Measurements from ENCODE around the gene SOWAHC. TPM values are rescaled to one million over a fixed set of nuclear protein-coding genes. Genes with fewer than 3 reads are reported as not detected.
"Not testable (repeated sequence)": the region's sequence is repeated elsewhere in the genome, so short reads cannot be mapped to it uniquely, and the experiment has no call there.

The SOWAHC gene
- total RNA-seq, 1 donor = 10.8 TPM

DNA sequence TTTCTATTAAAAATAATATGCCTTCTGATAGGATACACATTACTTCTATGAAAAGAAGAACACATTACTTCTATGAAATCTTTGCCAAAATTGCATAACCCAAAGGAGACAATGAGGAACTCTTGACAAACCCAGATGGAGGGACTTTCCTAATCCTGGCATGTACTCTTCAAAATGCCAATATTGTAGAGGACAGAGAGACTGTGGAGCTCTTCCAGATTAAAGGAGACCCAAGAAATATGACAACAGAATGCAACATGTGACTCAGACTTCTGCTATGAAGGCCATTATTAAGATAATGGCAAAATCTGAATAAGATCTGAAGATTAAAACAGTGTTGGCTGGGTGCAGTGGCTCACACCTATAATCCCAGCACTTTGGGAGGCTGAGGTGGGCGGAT is 22.2 kb downstream of the SOWAHC start:
- H3K4me3 ChIP-seq (ENCODE audit: low read depth, low read length) = no peak overlapping the region
- TF ChIP-seq, protein P1, sequence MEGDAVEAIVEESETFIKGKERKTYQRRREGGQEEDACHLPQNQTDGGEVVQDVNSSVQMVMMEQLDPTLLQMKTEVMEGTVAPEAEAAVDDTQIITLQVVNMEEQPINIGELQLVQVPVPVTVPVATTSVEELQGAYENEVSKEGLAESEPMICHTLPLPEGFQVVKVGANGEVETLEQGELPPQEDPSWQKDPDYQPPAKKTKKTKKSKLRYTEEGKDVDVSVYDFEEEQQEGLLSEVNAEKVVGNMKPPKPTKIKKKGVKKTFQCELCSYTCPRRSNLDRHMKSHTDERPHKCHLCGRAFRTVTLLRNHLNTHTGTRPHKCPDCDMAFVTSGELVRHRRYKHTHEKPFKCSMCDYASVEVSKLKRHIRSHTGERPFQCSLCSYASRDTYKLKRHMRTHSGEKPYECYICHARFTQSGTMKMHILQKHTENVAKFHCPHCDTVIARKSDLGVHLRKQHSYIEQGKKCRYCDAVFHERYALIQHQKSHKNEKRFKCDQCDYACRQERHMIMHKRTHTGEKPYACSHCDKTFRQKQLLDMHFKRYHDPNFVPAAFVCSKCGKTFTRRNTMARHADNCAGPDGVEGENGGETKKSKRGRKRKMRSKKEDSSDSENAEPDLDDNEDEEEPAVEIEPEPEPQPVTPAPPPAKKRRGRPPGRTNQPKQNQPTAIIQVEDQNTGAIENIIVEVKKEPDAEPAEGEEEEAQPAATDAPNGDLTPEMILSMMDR (IDR thresholded peaks at IDR 0.05; ENCODE audit: insufficient read depth, low read depth, low read length) = no peak
- DNase-seq (ENCODE audit: low read depth) = no peak

GRCh38 chr2:109637749-109638570 is 23.8 kb downstream of the SOWAHC start:
- no peak overlapping the region for H3K4me3 ChIP-seq (ENCODE audit: low read depth, low read length)
- TF ChIP-seq, protein P1 (IDR thresholded peaks at IDR 0.05; ENCODE audit: insufficient read depth, low read depth, low read length) = no peak
- DNase-seq (ENCODE audit: low read depth) = peak; percentile 69

- no peak overlapping the region for H3K4me3 ChIP-seq (ENCODE audit: low read depth, low read length)
- TF ChIP-seq, protein P1 (IDR thresholded peaks at IDR 0.05; ENCODE audit: insufficient read depth, low read depth, low read length) = no peak
- no peak for DNase-seq (ENCODE audit: low read depth)
These were observed 24.6 kb downstream of the SOWAHC start for GRCh38 chr2:109638795-109639194.

GRCh38 chr2:109640000-109640399 is 25.8 kb downstream of the SOWAHC start:
- not testable (repeated sequence) for DNase-seq (ENCODE audit: low read depth); H3K4me3 ChIP-seq (ENCODE audit: low read depth, low read length)

GRCh38 chr2:109644571-109645275 is 30.6 kb downstream of the SOWAHC start:
- DNase-seq (ENCODE audit: low read depth) = no peak
- H3K4me3 ChIP-seq (ENCODE audit: low read depth, low read length) = no peak overlapping the region
- TF ChIP-seq, protein P1 (IDR thresholded peaks at IDR 0.05; ENCODE audit: insufficient read depth, low read depth, low read length) = no peak

GRCh38 chr2:109645412-109646184 is 31.4 kb downstream of the SOWAHC start:
- TF ChIP-seq, protein P1 (IDR thresholded peaks at IDR 0.05; ENCODE audit: insufficient read depth, low read depth, low read length) = no peak
- DNase-seq (ENCODE audit: low read depth) = no peak
- H3K4me3 ChIP-seq (ENCODE audit: low read depth, low read length) = no peak overlapping the region

DNA sequence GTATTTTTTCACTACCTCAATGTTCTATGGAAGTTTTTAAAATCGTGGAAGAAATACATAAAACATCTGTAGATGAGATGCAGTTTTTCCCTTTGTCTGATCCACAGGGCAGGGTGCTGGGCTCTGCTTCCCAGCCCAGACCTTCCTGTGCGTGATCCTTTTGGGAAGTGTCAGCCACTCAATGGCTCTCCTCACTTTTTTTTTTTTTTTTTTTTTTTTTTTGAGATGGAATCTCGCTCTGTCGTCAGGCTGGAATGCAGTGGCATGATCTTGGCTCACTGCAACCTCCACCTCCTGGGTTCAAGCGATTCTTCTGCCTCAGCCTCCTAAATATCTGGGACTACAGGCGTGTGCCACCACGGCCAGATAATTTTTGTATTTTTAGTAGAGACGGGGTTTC is 32.8 kb downstream of the SOWAHC start:
- no peak overlapping the region for H3K4me3 ChIP-seq (ENCODE audit: low read depth, low read length)
- no peak for DNase-seq (ENCODE audit: low read depth)
- TF ChIP-seq, protein P1 (IDR thresholded peaks at IDR 0.05; ENCODE audit: insufficient read depth, low read depth, low read length) = no peak

Measured in fibroblast of villous mesenchyme (primary cell).